HepG2 (cell line): Measurements from ENCODE around the gene ASIC5. TPM values are rescaled to one million over a fixed set of nuclear protein-coding genes. Genes with fewer than 3 reads are reported as not detected.

Experiments used
- ATAC-seq: fragments of 200-7000 bp; cut with Tn5 transposase; 3 replicates; pipeline ENCODE4 v1.9.1; 2020; ENCODE audit warnings: mild to moderate bottlenecking, moderate library complexity
- BruUV-seq: library from RNA; stranded (reverse); fragments of 400-500 nt; replicated peaks from 2 replicates; lab custom pipeline; 2021; lab: Mats Ljungman, UMichigan
- CTCF ChIA-PET: fragments of 300-600 bp; formaldehyde crosslinking; extraction: SDS; loops from one replicate; lab custom pipeline; 2021; ENCODE audit warnings: low total read pairs, inconsistent platforms, low intra/inter-chr PET ratio; lab: Yijun Ruan, JAX
- POLR2A ChIA-PET: fragments of 350-600 bp; sonication (Branson Sonifier 250); formaldehyde crosslinking; loops from one replicate; lab custom pipeline; 2020; ENCODE audit warnings: antibody characterized with exemption, inconsistent platforms; lab: Yijun Ruan, JAX
- DNase-seq: peaks from one replicate; pipeline ENCODE4 v3.0.0-alpha.2; 2015; ENCODE audit warnings: low spot score
- FAIRE-seq: peaks from 3 replicates; lab custom pipeline; 2011; peaks lifted over from hg19 to GRCh38; lab: Jason Lieb, UNC
- H2AFZ ChIP-seq: one replicate; pipeline ENCODE4 v1.6.1; 2011; ENCODE audit warnings: low read length, inconsistent platforms
- H3K27ac ChIP-seq: fragments of 300-600 bp; 3 replicates; pipeline ENCODE4 v1.8.0; 2011; ENCODE audit warnings: mixed run types, mild to moderate bottlenecking, mixed read lengths, low read length, inconsistent platforms; ENCODE audit not compliant: insufficient read depth; ENCODE audit errors: extremely low read length
- H3K27me3 ChIP-seq, 2 experiments: fragments of 200-600 bp in 1 of 2; 2 replicates in 1 of 2; 3 replicates in 1 of 2; pipeline versions ENCODE4 v1.6.0 to v1.8.0; 2011; ENCODE audit warnings: low read length in 2 of 2, mild to moderate bottlenecking in 2 of 2, moderate library complexity in 2 of 2, inconsistent platforms in 1 of 2; ENCODE audit not compliant: insufficient read depth in 2 of 2, control insufficient read depth in 1 of 2
- H3K36me3 ChIP-seq, 2 experiments: fragments of 200-600 bp in 1 of 2; replicated peaks in 1 of 2; 2 replicates in 1 of 2; 3 replicates in 1 of 2; pipeline versions ENCODE4 v1.5.1 to v1.8.0; 2011; ENCODE audit warnings: low read length in 2 of 2, inconsistent platforms in 1 of 2; ENCODE audit not compliant: insufficient read depth in 2 of 2, control insufficient read depth in 1 of 2
- H3K4me1 ChIP-seq: 2 replicates; pipeline ENCODE4 v1.5.1; 2012; ENCODE audit warnings: low read length, inconsistent platforms; ENCODE audit not compliant: insufficient read depth
- H3K4me2 ChIP-seq: 2 replicates; pipeline ENCODE4 v1.6.0; 2011; ENCODE audit warnings: low read depth, low read length, inconsistent platforms
- H3K4me3 ChIP-seq, 3 experiments: fragments of 200-600 bp in 1 of 3; sonication (generic), shearing (Covaris generic) in 1 of 3; replicated peaks in 1 of 3; 2 replicates each; pipeline ENCODE4 v1.5.1; 2011 to 2016; ENCODE audit warnings: low read length in 3 of 3, inconsistent platforms in 2 of 3, low read depth in 2 of 3, mild to moderate bottlenecking in 2 of 3, control low read depth in 1 of 3, mixed read lengths in 1 of 3; ENCODE audit not compliant: insufficient read depth in 1 of 3
- H3K79me2 ChIP-seq: one replicate; pipeline ENCODE4 v1.6.1; 2011; ENCODE audit warnings: low read length, inconsistent platforms; ENCODE audit not compliant: insufficient read depth
- H3K9ac ChIP-seq: 2 replicates; pipeline ENCODE4 v1.6.0; 2011; ENCODE audit warnings: mild to moderate bottlenecking, low read depth, low read length, inconsistent platforms; ENCODE audit not compliant: insufficient read depth
- H3K9me3 ChIP-seq: 2 replicates; pipeline ENCODE4 v1.5.1; 2012; ENCODE audit warnings: mild to moderate bottlenecking, low read length
- H4K20me1 ChIP-seq: 2 replicates; pipeline ENCODE4 v1.6.0; 2011; ENCODE audit warnings: inconsistent platforms, mild to moderate bottlenecking, low read length, moderate library complexity; ENCODE audit not compliant: insufficient read depth
- CENPT ChIP-seq: sonication (generic); formaldehyde crosslinking; IDR thresholded peaks from 2 replicates; pipeline ENCODE4 v1.8.0; 2022; ENCODE audit warnings: low read depth, mild to moderate bottlenecking, moderate library complexity, missing genetic modification reagents
- FIP1L1 ChIP-seq: fragments of 200-400 bp; formaldehyde crosslinking; IDR thresholded peaks from 2 replicates; pipeline ENCODE4 v1.6.1; 2018; ENCODE audit warnings: low read depth, mild to moderate bottlenecking, low read length, moderate library complexity, borderline replicate concordance; ENCODE audit not compliant: insufficient read depth
- GABPA ChIP-seq, 2 experiments: IDR thresholded peaks; 2 replicates each; pipeline ENCODE4 v1.6.1; 2011 to 2016; ENCODE audit warnings: low read depth in 2 of 2, low read length in 1 of 2, missing biosample characterization in 1 of 2, missing genetic modification characterization in 1 of 2
- MED1 ChIP-seq: sonication (generic); formaldehyde crosslinking; IDR thresholded peaks from 2 replicates; pipeline ENCODE4 v1.4.0; 2020; ENCODE audit warnings: missing genetic modification reagents
- MLX ChIP-seq: IDR thresholded peaks from 2 replicates; pipeline ENCODE4 v1.6.1; 2016
- NAIF1 ChIP-seq: sonication (generic); formaldehyde crosslinking; IDR thresholded peaks from 2 replicates; pipeline ENCODE4 v1.5.0; 2020; ENCODE audit warnings: mild to moderate bottlenecking, missing genetic modification reagents, borderline replicate concordance
- POGZ ChIP-seq: sonication (generic); formaldehyde crosslinking; IDR thresholded peaks from 2 replicates; pipeline ENCODE4 v1.4.0; 2020; ENCODE audit warnings: mild to moderate bottlenecking, missing genetic modification reagents
- RFX3 ChIP-seq: IDR thresholded peaks from 2 replicates; pipeline ENCODE4 v1.6.1; 2016; ENCODE audit warnings: missing biosample characterization, missing genetic modification reagents
- SOX13 ChIP-seq, 3 experiments: fragments of 450-650 bp in 1 of 3; sonication (generic) in 1 of 3; formaldehyde crosslinking in 1 of 3; IDR thresholded peaks in 2 of 3; conservative IDR thresholded peaks in 1 of 3; 2 replicates each; pipeline versions ENCODE4 v1.5.0 to v1.6.1; 2016 to 2020; ENCODE audit warnings: antibody characterized with exemption in 1 of 3, mild to moderate bottlenecking in 1 of 3, missing compliant biosample characterization in 1 of 3, missing genetic modification reagents in 1 of 3, moderate library complexity in 1 of 3
- THYN1 ChIP-seq: sonication (generic); formaldehyde crosslinking; IDR thresholded peaks from 2 replicates; pipeline ENCODE4 v1.8.1; 2023; ENCODE audit warnings: low read depth, mild to moderate bottlenecking, moderate library complexity, missing genetic modification reagents, borderline replicate concordance
- ZBTB20 ChIP-seq: sonication (generic); formaldehyde crosslinking; IDR thresholded peaks from 2 replicates; pipeline ENCODE4 v1.8.1; 2023; ENCODE audit warnings: missing genetic modification reagents, low read depth, mild to moderate bottlenecking, borderline replicate concordance
- ZNF230 ChIP-seq: sonication (generic); formaldehyde crosslinking; IDR thresholded peaks from 2 replicates; pipeline ENCODE4 v1.4.0; 2020; ENCODE audit warnings: mild to moderate bottlenecking, missing genetic modification reagents
- ZNF414 ChIP-seq: sonication (generic); formaldehyde crosslinking; IDR thresholded peaks from 2 replicates; pipeline ENCODE4 v1.5.0; 2020; ENCODE audit warnings: missing genetic modification reagents
- WGBS: methylation state at CpG from one replicate; pipeline ENCODE4 v1.1.6; 2017; ENCODE audit warnings: low lambda C conversion rate; 5-methylcytosine and 5-hydroxymethylcytosine counted together
- in situ Hi-C: cut with HindIII; loops from 2 replicates; pipeline ENCODE4 v1.10.0; 2017; ENCODE audit warnings: low pct_unique_long_range_greater_than_20kb; ENCODE audit not compliant: extremely low pct_ligation_motif_present
- intact Hi-C: fragments of 100-400 bp; cut with micrococcal nuclease; formaldehyde crosslinking; loops from one replicate; pipeline ENCODE4 v1.10.0; 2022; ENCODE audit not compliant: unreplicated experiment
- polyA plus RNA-seq, 8 experiments: library from polyadenylated mRNA; depleted of rRNA in 3 of 8; stranded (reverse) in 7 of 8; unstranded in 1 of 8; fragments of >200 nt; fragmentation: Illumina TruSeq in 4 of 8; extraction: Trizol in 4 of 8; gene quantifications; 2 replicates each; pipeline versions ENCODE4 v1.2.1 to v1.2.3, GENCODE V29; 2011 to 2016; ENCODE audit warnings: low read depth in 4 of 8, missing spikeins in 1 of 8, mixed read lengths in 1 of 8; ENCODE audit not compliant: insufficient read depth in 1 of 8
- total RNA-seq, 5 experiments: library from RNA; depleted of rRNA; stranded (reverse); fragments of >200 nt; fragmentation: Illumina TruSeq; extraction: Trizol; gene quantifications; 2 replicates each; pipeline ENCODE4 v1.2.3, GENCODE V29; 2016; ENCODE audit warnings: low read depth in 1 of 5
- TF ChIP-seq, protein P1 (sequence below): sonication (generic); formaldehyde crosslinking; IDR thresholded peaks from 2 replicates; pipeline ENCODE4 v1.8.1; 2023; ENCODE audit warnings: missing genetic modification reagents, inconsistent platforms, borderline replicate concordance

Gene ASIC5
- total and polyA plus RNA-seq, 2 of the 13 experiments (the other 11 are each of a cell fraction or from before 2014, with no cell fraction given), result not detected

- 0% methylated on average over 1 of the region's 1 CpG for WGBS
- no peak for FAIRE-seq
These were observed 71.4 kb downstream of the ASIC5 start for GRCh38 chr4:155794589-155795236.

GRCh38 chr4:155789982-155790381, 76.1 kb downstream of the ASIC5 start:
- TF ChIP-seq ZNF414 (CRISPR knock-in tag) (no peak), NAIF1 (CRISPR knock-in tag) (no peak), ZBTB20 (CRISPR knock-in tag) (no peak), RFX3 (CRISPR knock-in tag) (no peak), FIP1L1 (no peak), ZNF230 (CRISPR knock-in tag) (no peak), MLX (CRISPR knock-in tag) (no peak), THYN1 (CRISPR knock-in tag) (no peak), MED1 (no peak), GABPA (IDR thresholded peaks at IDR 0.05; ENCODE audit: low read depth, low read length) (no peak), GABPA (CRISPR knock-in tag; IDR thresholded peaks at IDR 0.05; ENCODE audit: low read depth) (no peak)
- TF ChIP-seq, protein P1, sequence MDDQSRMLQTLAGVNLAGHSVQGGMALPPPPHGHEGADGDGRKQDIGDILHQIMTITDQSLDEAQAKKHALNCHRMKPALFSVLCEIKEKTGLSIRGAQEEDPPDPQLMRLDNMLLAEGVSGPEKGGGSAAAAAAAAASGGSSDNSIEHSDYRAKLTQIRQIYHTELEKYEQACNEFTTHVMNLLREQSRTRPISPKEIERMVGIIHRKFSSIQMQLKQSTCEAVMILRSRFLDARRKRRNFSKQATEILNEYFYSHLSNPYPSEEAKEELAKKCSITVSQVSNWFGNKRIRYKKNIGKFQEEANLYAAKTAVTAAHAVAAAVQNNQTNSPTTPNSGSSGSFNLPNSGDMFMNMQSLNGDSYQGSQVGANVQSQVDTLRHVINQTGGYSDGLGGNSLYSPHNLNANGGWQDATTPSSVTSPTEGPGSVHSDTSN (CRISPR knock-in tag), result no peak
- intact Hi-C loops, result loop anchor here (5.0 kb wide), 1 partner anchor 983 kb away; no protein-coding TSS in a partner anchor
- Histone ChIP-seq H3K9ac (no peak overlapping the region), H3K36me3 (no peaks in the 10 kb centered on the region), H3K4me2 (no peak overlapping the region), H3K27me3 (no peaks in the 10 kb centered on the region), H3K79me2 (no peaks in the 10 kb centered on the region), H3K27ac (no peak overlapping the region), H4K20me1 (no peaks in the 10 kb centered on the region), H3K4me1 (no peaks in the 10 kb centered on the region), H3K4me3 (no peak overlapping the region), H3K9me3 (no peaks in the 10 kb centered on the region), H2AFZ (no peak overlapping the region)
- 0% methylated on average over 3 of the region's 3 CpGs for WGBS
- POLR2A ChIA-PET, result no interaction called here
- in situ Hi-C loops, result loop anchor here (25.0 kb wide), 1 partner anchor 353 kb away; no protein-coding TSS in a partner anchor
- no peak for DNase-seq
- BruUV-seq, result no TSS peak
- no peak for FAIRE-seq
- ATAC-seq, result no peak
- CTCF ChIA-PET, result no interaction called here

More at GRCh38 chr4:155794589-155795236, 71.4 kb downstream of the ASIC5 start:
- Histone ChIP-seq H3K36me3 (no peaks in the 10 kb centered on the region), H2AFZ (no peak overlapping the region), H4K20me1 (no peaks in the 10 kb centered on the region), H3K9me3 (no peaks in the 10 kb centered on the region), H3K9ac (no peak overlapping the region), H3K4me2 (no peak overlapping the region), H3K27me3 (no peaks in the 10 kb centered on the region), H3K79me2 (no peaks in the 10 kb centered on the region), H3K27ac (no peak overlapping the region), H3K4me1 (no peaks in the 10 kb centered on the region), H3K4me3 (no peak overlapping the region)
- no TSS peak for BruUV-seq
- ATAC-seq, result no peak
- CTCF ChIA-PET, result no interaction called here
- POLR2A ChIA-PET, result no interaction called here
- in situ Hi-C loops (loop anchor here (25.0 kb wide), 1 partner anchor 357 kb away; no protein-coding TSS in a partner anchor), intact Hi-C loops (no loop called here)
- DNase-seq, result peak; percentile 2
- TF ChIP-seq SOX13 (IDR thresholded peaks at IDR 0.05) (no peak), SOX13 (CRISPR knock-in tag; conservative IDR thresholded peaks at IDR 0.05 in 1 of 2, IDR thresholded peaks at IDR 0.05 in 1 of 2) (0 out of 4 replicates have a peak, but pooled peaks of 1 of the 2 experiments have one; percentile 14), CENPT (CRISPR knock-in tag) (no peak), THYN1 (CRISPR knock-in tag) (no peak), POGZ (CRISPR knock-in tag) (no peak)
